Stimulated activated CD4-positive, alpha-beta T cell treated with anti-CD3 and anti-CD28 coated beads, Interleukin-2, amount 100 ng/mL, for 4 hours (primary cell): ENCODE measurements around the gene ARHGAP26.

Source experiments
- DNase-seq: peaks from one replicate; pipeline ENCODE4 v3.0.0-alpha.2; 2020; ENCODE audit warnings: low read depth

ARHGAP26 gene

GRCh38 chr5:143207563-143208364 is 437.6 kb downstream of the ARHGAP26 start:
- DNase-seq, result no peak

GRCh38 chr5:143208365-143208641 is 438.1 kb downstream of the ARHGAP26 start:
- DNase-seq, result no peak

GRCh38 chr5:143208781-143209510 is 438.8 kb downstream of the ARHGAP26 start:
- DNase-seq, result no peak

- no peak for DNase-seq
Observed at GRCh38 chr5:143209881-143210395, 439.8 kb downstream of the ARHGAP26 start.

GRCh38 chr5:143210576-143210975 is 440.4 kb downstream of the ARHGAP26 start:
- DNase-seq, result no peak

- no peak for DNase-seq
Observed at GRCh38 chr5:143212261-143212660, 442.1 kb downstream of the ARHGAP26 start.

GRCh38 chr5:143213231-143213850 is 443.2 kb downstream of the ARHGAP26 start:
- no peak for DNase-seq

- no peak for DNase-seq
Observed at GRCh38 chr5:143213851-143214363, 443.7 kb downstream of the ARHGAP26 start.

- DNase-seq, result no peak
Observed at GRCh38 chr5:143214458-143214857, 444.3 kb downstream of the ARHGAP26 start.

- no peak for DNase-seq
Observed at GRCh38 chr5:143214890-143215289, 444.7 kb downstream of the ARHGAP26 start.

- DNase-seq, result no peak
Observed at GRCh38 chr5:143215690-143216089, 445.5 kb downstream of the ARHGAP26 start.

- DNase-seq, result no peak
Observed at GRCh38 chr5:143216211-143216610, 446.0 kb downstream of the ARHGAP26 start.

GRCh38 chr5:143217065-143217803 is 447.1 kb downstream of the ARHGAP26 start:
- DNase-seq, result no peak

- no peak for DNase-seq
Observed at GRCh38 chr5:143217804-143218160, 447.6 kb downstream of the ARHGAP26 start.

GRCh38 chr5:143218517-143219170 is 448.5 kb downstream of the ARHGAP26 start:
- no peak for DNase-seq

- DNase-seq, result no peak
Observed at GRCh38 chr5:143219696-143220095, 449.5 kb downstream of the ARHGAP26 start.

GRCh38 chr5:143220748-143221251 is 450.6 kb downstream of the ARHGAP26 start:
- DNase-seq, result no peak

- DNase-seq, result no peak
Observed at GRCh38 chr5:143222287-143223231, 452.4 kb downstream of the ARHGAP26 start.

- no peak for DNase-seq
Observed at GRCh38 chr5:143224672-143225071, 454.5 kb downstream of the ARHGAP26 start.

GRCh38 chr5:143225511-143225910 is 455.3 kb downstream of the ARHGAP26 start:
- DNase-seq, result no peak
